GM18867 (cell line): Measurements from ENCODE around the gene PKN2.
"Not testable (repeated sequence)": the region's sequence is repeated elsewhere in the genome, so short reads cannot be mapped to it uniquely, and the experiment has no call there.

Experiments
- ATAC-seq: cut with Tn5 transposase; IDR thresholded peaks from one replicate; pipeline ENCODE4 v1.9.1; 2021; ENCODE audit warnings: mild to moderate bottlenecking, moderate library complexity; ENCODE audit not compliant: unreplicated experiment

Gene PKN2

GRCh38 chr1:88678405-88678804, 5.7 kb upstream of the PKN2 start:
- ATAC-seq = no peak

GRCh38 chr1:88680471-88680870, 3.6 kb upstream of the PKN2 start:
- no peak for ATAC-seq

GRCh38 chr1:88680911-88681622, 3.0 kb upstream of the PKN2 start:
- no peak for ATAC-seq

GRCh38 chr1:88684482-88685258, 597 bp downstream of the PKN2 start:
- ATAC-seq = peak; percentile 42

GRCh38 chr1:88685259-88685620, 1.2 kb downstream of the PKN2 start:
- ATAC-seq = peak; percentile 10

- no peak for ATAC-seq
Measured at GRCh38 chr1:88691540-88691939, 7.5 kb downstream of the PKN2 start.

GRCh38 chr1:88695781-88696180, 11.7 kb downstream of the PKN2 start:
- ATAC-seq = no peak

GRCh38 chr1:88697503-88697902, 13.4 kb downstream of the PKN2 start:
- ATAC-seq = no peak

- no peak for ATAC-seq
Measured at GRCh38 chr1:88698140-88698539, 14.1 kb downstream of the PKN2 start.

- ATAC-seq = no peak
Measured at GRCh38 chr1:88698764-88699163, 14.7 kb downstream of the PKN2 start.

GRCh38 chr1:88700425-88701013, 16.4 kb downstream of the PKN2 start:
- ATAC-seq = no peak

- peak; percentile 84 for ATAC-seq
Measured at GRCh38 chr1:88701275-88701674, 17.2 kb downstream of the PKN2 start.

- ATAC-seq = not testable (repeated sequence)
Measured at GRCh38 chr1:88701793-88702192, 17.7 kb downstream of the PKN2 start.

- ATAC-seq = no peak
Measured at GRCh38 chr1:88708011-88708410, 23.9 kb downstream of the PKN2 start.

- ATAC-seq = not testable (repeated sequence)
Measured at GRCh38 chr1:88712907-88713306, 28.8 kb downstream of the PKN2 start.

- ATAC-seq = not testable (repeated sequence)
Measured at GRCh38 chr1:88716571-88716970, 32.5 kb downstream of the PKN2 start.

- ATAC-seq = no peak
Measured at GRCh38 chr1:88722492-88722891, 38.4 kb downstream of the PKN2 start.

GRCh38 chr1:88726697-88727096, 42.6 kb downstream of the PKN2 start:
- no peak for ATAC-seq

GRCh38 chr1:88727205-88727604, 43.1 kb downstream of the PKN2 start:
- no peak for ATAC-seq

GRCh38 chr1:88729297-88729696, 45.2 kb downstream of the PKN2 start:
- no peak for ATAC-seq

GRCh38 chr1:88730132-88730675, 46.1 kb downstream of the PKN2 start:
- no peak for ATAC-seq

- no peak for ATAC-seq
Measured at GRCh38 chr1:88730995-88731394, 46.9 kb downstream of the PKN2 start.
